Urinary bladder (tissue), 4 donors: ENCODE results near the gene ANKRD44. TPM values are rescaled to one million over a fixed set of nuclear protein-coding genes. Genes with fewer than 3 reads are reported as not detected.

Experiments used
- DNase-seq: peaks from one replicate; pipeline ENCODE4 v3.0.0-alpha.2; 2015; ENCODE audit errors: extremely low spot score
- H3K27ac ChIP-seq: one replicate; pipeline ENCODE4 v1.5.1; 2013; ENCODE audit warnings: low read depth, mild to moderate bottlenecking, moderate library complexity
- H3K36me3 ChIP-seq: one replicate; pipeline ENCODE4 v1.6.1; 2013; ENCODE audit warnings: mild to moderate bottlenecking, moderate library complexity; ENCODE audit not compliant: insufficient read depth
- H3K4me1 ChIP-seq: one replicate; pipeline ENCODE4 v1.6.1; 2013; ENCODE audit warnings: mild to moderate bottlenecking, moderate library complexity; ENCODE audit not compliant: insufficient read depth
- H3K4me3 ChIP-seq: one replicate; pipeline ENCODE4 v1.5.1; 2013; ENCODE audit warnings: low read depth, low read length
- WGBS: extraction: QIAGEN DNeasy Blood & Tissue Kit; methylation state at CpG from one replicate; pipeline ENCODE4 v1.1.7; 2013; 5-methylcytosine and 5-hydroxymethylcytosine counted together
- polyA plus RNA-seq: library from polyadenylated mRNA; stranded (reverse); fragments of 200-250 nt; gene quantifications from one replicate; pipeline ENCODE4 v1.2.3, GENCODE V29; 2013
- total RNA-seq: library from RNA; depleted of rRNA; stranded (reverse); fragments of >200 nt; gene quantifications from one replicate; pipeline ENCODE4 v1.2.3, GENCODE V29; 2014
- donor health status: healthy with polysubstance abuse.
- donor health status: healthy.

ANKRD44 gene
- total and polyA plus RNA-seq, 2 donors: 17.5 to 39.4 TPM

- H3K4me3 ChIP-seq: no peak overlapping the region
- H3K27ac ChIP-seq: no peak overlapping the region
- no peaks in the 10 kb centered on the region for H3K4me1 ChIP-seq
- DNase-seq: no peak
- WGBS: 82% methylated on average over 7 of the region's 7 CpGs
- no peaks in the 10 kb centered on the region for H3K36me3 ChIP-seq
Measured at GRCh38 chr2:197205585-197206215, 104.9 kb downstream of the ANKRD44 start.

DNA sequence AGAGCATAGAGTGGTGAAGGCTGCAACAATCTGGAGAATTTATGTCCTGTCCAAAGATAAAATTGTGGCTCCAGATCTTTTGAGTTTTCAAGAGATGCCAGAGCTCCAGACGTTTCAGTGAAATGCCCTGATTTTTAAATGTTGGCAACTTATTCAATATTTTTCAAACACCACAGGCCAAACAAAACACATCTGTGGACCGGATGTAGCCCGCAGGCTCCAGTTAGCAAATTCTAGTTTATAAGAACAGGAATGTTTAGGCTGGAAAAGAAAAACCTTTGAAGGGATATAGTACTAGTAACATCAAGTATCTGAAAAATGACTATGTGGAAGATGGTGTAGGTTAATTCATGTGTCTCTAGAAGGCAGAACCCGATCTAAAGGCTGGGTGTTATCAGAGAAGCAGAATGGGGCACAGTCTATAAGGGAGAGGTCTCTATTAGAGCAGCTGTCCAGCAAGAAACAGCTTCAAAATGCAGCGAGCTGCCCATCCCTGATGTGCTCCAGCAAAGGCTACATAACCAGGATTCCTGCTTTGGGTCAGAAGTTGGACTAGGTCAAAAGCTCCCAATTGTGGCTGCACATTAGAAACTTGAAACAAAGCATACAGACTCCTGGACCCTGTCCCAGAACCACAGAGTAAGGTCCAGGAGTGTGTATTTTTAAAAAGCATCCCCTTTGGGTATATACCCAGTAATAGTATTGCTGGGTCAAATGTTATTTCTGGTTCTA, 105.9 kb downstream of the ANKRD44 start:
- DNase-seq: no peak
- WGBS: 38% methylated on average over 5 of the region's 5 CpGs
- H3K27ac ChIP-seq: no peak overlapping the region
- no peak overlapping the region for H3K4me3 ChIP-seq
- H3K36me3 ChIP-seq: no peaks in the 10 kb centered on the region
- no peaks in the 10 kb centered on the region for H3K4me1 ChIP-seq

GRCh38 chr2:197201874-197202273, 108.7 kb downstream of the ANKRD44 start:
- Histone ChIP-seq H3K36me3 (no peaks in the 10 kb centered on the region), H3K27ac (no peak overlapping the region), H3K4me1 (no peaks in the 10 kb centered on the region), H3K4me3 (no peak overlapping the region)
- DNase-seq: no peak
- 96% methylated on average over 2 of the region's 2 CpGs for WGBS

- Histone ChIP-seq H3K27ac (no peak overlapping the region), H3K4me3 (no peak overlapping the region), H3K4me1 (peaks cover 1% of the 10 kb centered on the region), H3K36me3 (no peaks in the 10 kb centered on the region)
- 73% methylated on average over 1 of the region's 1 CpG for WGBS
- no peak for DNase-seq
Measured at GRCh38 chr2:197200762-197201058, 109.9 kb downstream of the ANKRD44 start.

DNA sequence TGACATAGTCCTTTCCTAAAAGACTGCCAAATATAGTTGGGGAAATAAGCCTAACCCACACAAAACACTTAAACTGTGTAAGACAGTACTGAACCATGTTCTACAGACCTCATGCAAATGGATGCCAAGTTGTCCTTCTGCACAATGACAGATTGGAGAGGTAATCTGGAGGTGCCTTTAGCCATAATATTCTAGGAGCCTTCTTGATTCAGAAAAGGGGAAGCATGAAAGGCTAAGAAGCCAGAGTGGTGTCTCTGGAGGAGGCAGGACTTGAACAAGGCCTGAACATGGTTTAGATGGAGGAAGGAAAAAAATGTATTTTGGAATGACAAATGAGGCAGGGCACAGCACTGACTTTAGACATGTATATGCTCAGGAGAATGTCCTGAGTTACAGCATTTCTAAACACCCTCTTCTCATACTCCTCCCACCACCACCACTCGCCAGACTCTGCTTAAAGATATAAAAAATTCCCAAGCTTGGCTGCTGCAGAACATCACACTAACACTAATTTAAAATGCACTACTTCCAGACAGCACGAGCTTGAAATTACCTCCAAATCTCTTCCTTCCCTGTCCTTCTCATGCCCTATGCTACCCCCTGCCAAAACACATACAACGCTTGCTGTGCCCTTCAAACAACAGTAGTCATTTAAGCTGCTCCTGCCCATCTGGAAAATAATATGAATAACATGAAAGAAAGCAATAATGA, 110.4 kb downstream of the ANKRD44 start:
- no peak for DNase-seq
- no peak overlapping the region for H3K27ac ChIP-seq
- H3K36me3 ChIP-seq: no peaks in the 10 kb centered on the region
- H3K4me3 ChIP-seq: no peak overlapping the region
- peaks cover 1% of the 10 kb centered on the region for H3K4me1 ChIP-seq
- whole genome bisulfite sequencing: 49% methylated on average over 3 of the region's 3 CpGs

- Histone ChIP-seq H3K4me3 (no peak overlapping the region), H3K36me3 (no peaks in the 10 kb centered on the region), H3K27ac (no peak overlapping the region), H3K4me1 (peaks cover 1% of the 10 kb centered on the region)
- no peak for DNase-seq
- WGBS: 59% methylated on average over 12 of the region's 12 CpGs
Measured at GRCh38 chr2:197198890-197199289, 111.7 kb downstream of the ANKRD44 start.

- Histone ChIP-seq H3K4me3 (no peak overlapping the region), H3K36me3 (no peaks in the 10 kb centered on the region), H3K4me1 (peaks cover 1% of the 10 kb centered on the region), H3K27ac (no peak overlapping the region)
- no peak for DNase-seq
- 87% methylated on average over 4 of the region's 4 CpGs for WGBS
Measured at GRCh38 chr2:197197895-197198311, 112.7 kb downstream of the ANKRD44 start.

DNA sequence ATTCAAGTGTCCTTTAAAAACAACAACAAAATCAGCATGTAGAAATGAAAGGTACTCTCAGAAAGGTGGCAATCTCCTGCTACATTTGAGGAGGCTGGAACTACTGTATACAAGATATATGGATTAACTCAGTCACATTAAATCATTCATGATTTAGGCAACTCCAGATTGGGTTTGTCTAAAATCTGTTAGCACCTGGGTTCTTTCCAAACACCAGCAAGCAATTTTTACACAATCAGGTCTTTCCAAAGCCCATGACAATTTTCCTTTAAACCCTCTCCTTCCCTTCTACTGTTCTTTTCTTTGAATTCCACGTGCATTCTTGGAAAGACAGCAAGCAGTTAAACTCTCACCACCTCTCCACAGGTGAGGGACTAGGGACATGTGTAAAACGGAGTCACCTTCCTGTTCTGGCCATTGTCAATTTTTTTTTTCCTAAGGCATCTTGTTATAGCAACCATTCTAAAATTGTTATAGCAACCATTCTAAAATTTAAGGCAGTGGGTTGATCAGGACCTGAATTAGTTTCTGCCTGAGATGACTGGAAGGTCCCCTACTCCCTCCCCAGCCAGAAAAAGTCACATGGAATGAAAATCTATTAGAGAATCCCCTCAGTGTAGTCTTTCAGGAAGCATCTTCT, 113.9 kb downstream of the ANKRD44 start:
- peaks cover 1% of the 10 kb centered on the region for H3K4me1 ChIP-seq
- DNase-seq: no peak
- no peaks in the 10 kb centered on the region for H3K36me3 ChIP-seq
- no peak overlapping the region for H3K27ac ChIP-seq
- 7% methylated on average over 2 of the region's 2 CpGs for WGBS
- H3K4me3 ChIP-seq: no peak overlapping the region

DNA sequence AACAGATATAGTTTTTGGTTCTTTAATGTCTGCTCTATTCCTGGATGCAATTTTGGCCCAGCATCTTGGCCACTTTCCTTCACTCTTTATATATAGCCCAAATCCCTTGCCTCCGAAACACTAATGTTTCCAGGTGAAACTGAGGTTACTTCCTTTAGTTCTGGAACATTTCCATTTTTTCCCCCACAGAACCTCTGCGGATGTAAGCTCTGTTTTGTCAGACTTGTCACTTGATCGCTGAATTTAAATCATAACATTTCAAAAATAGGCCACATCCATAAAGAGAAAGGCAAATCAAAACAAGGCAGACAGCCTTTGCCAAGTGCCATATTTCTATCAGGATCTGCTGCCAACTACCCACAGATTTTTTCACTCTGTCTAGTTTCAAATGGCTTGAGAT, 115.1 kb downstream of the ANKRD44 start:
- no peak for DNase-seq
- 19% methylated on average over 3 of the region's 3 CpGs for WGBS
- Histone ChIP-seq H3K4me1 (peaks cover 1% of the 10 kb centered on the region), H3K36me3 (no peaks in the 10 kb centered on the region), H3K4me3 (no peak overlapping the region), H3K27ac (no peak overlapping the region)

- DNase-seq: no peak
- H3K4me1 ChIP-seq: peaks cover 1% of the 10 kb centered on the region
- no peaks in the 10 kb centered on the region for H3K36me3 ChIP-seq
- no peak overlapping the region for H3K27ac ChIP-seq
- WGBS: 83% methylated on average over 2 of the region's 2 CpGs
- no peak overlapping the region for H3K4me3 ChIP-seq
Measured at GRCh38 chr2:197191940-197192322, 118.6 kb downstream of the ANKRD44 start.

GRCh38 chr2:197191177-197191939, 119.2 kb downstream of the ANKRD44 start:
- no peak for DNase-seq
- Histone ChIP-seq H3K36me3 (no peaks in the 10 kb centered on the region), H3K4me3 (no peak overlapping the region), H3K4me1 (no peaks in the 10 kb centered on the region), H3K27ac (no peak overlapping the region)
- WGBS: 38% methylated on average over 4 of the region's 4 CpGs

- no peaks in the 10 kb centered on the region for H3K36me3 ChIP-seq
- DNase-seq: no peak
- WGBS: 80% methylated on average over 3 of the region's 3 CpGs
- no peak overlapping the region for H3K4me3 ChIP-seq
- H3K4me1 ChIP-seq: no peaks in the 10 kb centered on the region
- no peak overlapping the region for H3K27ac ChIP-seq
Measured at GRCh38 chr2:197190100-197190432, 120.5 kb downstream of the ANKRD44 start.

DNA sequence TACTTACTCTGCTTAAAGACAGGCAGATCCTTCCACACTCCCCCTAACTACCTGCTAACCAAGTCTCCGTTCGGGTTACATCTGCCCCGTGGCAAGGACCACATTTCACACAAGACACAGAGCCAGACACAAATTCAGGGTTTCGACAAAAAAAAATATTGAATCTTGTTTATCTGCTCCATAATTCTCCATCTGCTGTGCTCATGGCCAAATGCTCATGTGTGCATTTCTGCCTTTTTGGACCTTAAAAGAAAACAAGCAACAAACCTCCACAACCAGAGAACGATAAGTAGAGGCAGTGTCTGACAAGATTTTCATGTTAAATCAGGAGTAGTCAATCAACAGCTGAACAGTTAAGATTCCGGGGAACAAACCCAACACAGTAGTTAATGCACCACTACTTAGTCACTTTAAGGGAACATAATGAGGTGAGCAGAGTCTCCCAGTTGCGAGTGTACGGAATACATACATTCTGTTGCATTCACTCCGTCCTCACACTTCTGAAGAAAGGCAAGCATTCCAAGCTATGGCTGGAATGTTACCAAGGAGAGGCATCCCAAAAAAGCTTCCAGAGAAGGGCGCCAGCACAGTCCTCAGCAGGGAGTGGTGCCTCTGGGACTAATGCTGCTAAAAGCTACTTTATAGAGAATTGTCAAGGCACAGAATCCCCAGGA, 121.0 kb downstream of the ANKRD44 start:
- H3K36me3 ChIP-seq: no peaks in the 10 kb centered on the region
- no peaks in the 10 kb centered on the region for H3K4me1 ChIP-seq
- WGBS: 82% methylated on average over 10 of the region's 10 CpGs
- H3K27ac ChIP-seq: no peak overlapping the region
- no peak overlapping the region for H3K4me3 ChIP-seq
- DNase-seq: no peak
